GM19463 (cell line): ENCODE data around the gene NDC1.
"Not testable (repeated sequence)": the region's sequence is repeated elsewhere in the genome, so short reads cannot be mapped to it uniquely, and the experiment has no call there.

ENCODE experiments used
- ATAC-seq: cut with Tn5 transposase; IDR thresholded peaks from one replicate; pipeline ENCODE4 v1.9.1; 2021; ENCODE audit warnings: mild to moderate bottlenecking, moderate library complexity; ENCODE audit not compliant: unreplicated experiment

The NDC1 gene

GRCh38 chr1:53826367-53826766, 11.7 kb downstream of the NDC1 start:
- ATAC-seq: no peak

- no peak for ATAC-seq
Observed at GRCh38 chr1:53825306-53825705, 12.8 kb downstream of the NDC1 start.

GRCh38 chr1:53822931-53823330, 15.2 kb downstream of the NDC1 start:
- ATAC-seq: no peak

- ATAC-seq: no peak
Observed at GRCh38 chr1:53821380-53821779, 16.7 kb downstream of the NDC1 start.

GRCh38 chr1:53819387-53819786, 18.7 kb downstream of the NDC1 start:
- ATAC-seq: no peak

GRCh38 chr1:53816584-53816983, 21.5 kb downstream of the NDC1 start:
- ATAC-seq: not testable (repeated sequence)

- not testable (repeated sequence) for ATAC-seq
Observed at GRCh38 chr1:53815484-53815883, 22.6 kb downstream of the NDC1 start.

GRCh38 chr1:53811414-53811851, 26.7 kb downstream of the NDC1 start:
- no peak for ATAC-seq

GRCh38 chr1:53810497-53810896, 27.6 kb downstream of the NDC1 start:
- no peak for ATAC-seq

GRCh38 chr1:53810007-53810406, 28.1 kb downstream of the NDC1 start:
- ATAC-seq: no peak

- ATAC-seq: no peak
Observed at GRCh38 chr1:53807916-53808315, 30.2 kb downstream of the NDC1 start.

GRCh38 chr1:53804791-53805505, 33.1 kb downstream of the NDC1 start:
- ATAC-seq: no peak

GRCh38 chr1:53804181-53804580, 33.9 kb downstream of the NDC1 start:
- ATAC-seq: no peak

- no peak for ATAC-seq
Observed at GRCh38 chr1:53800621-53801020, 37.5 kb downstream of the NDC1 start.

GRCh38 chr1:53799141-53799540, 39.0 kb downstream of the NDC1 start:
- no peak for ATAC-seq

- no peak for ATAC-seq
Observed at GRCh38 chr1:53792806-53793205, 45.3 kb downstream of the NDC1 start.

- no peak for ATAC-seq
Observed at GRCh38 chr1:53787655-53788054, 50.4 kb downstream of the NDC1 start.

GRCh38 chr1:53783056-53783455, 55.0 kb downstream of the NDC1 start:
- ATAC-seq: no peak

- no peak for ATAC-seq
Observed at GRCh38 chr1:53781654-53782053, 56.4 kb downstream of the NDC1 start.

GRCh38 chr1:53777272-53777671, 60.8 kb downstream of the NDC1 start:
- ATAC-seq: no peak

- ATAC-seq: no peak
Observed at GRCh38 chr1:53771648-53772047, 66.4 kb downstream of the NDC1 start.

GRCh38 chr1:53769780-53770179, 68.3 kb downstream of the NDC1 start:
- no peak for ATAC-seq

GRCh38 chr1:53769184-53769583, 68.9 kb downstream of the NDC1 start:
- no peak for ATAC-seq
